IgD-negative memory B cell (primary cell): Measurements from ENCODE around the gene PCDHGA3. TPM values are rescaled to one million over a fixed set of nuclear protein-coding genes. Genes with fewer than 3 reads are reported as not detected.
A peak's percentile ranks its signal among the peaks of the same experiment; 100 is the strongest.
"Not testable (repeated sequence)": the region's sequence is repeated elsewhere in the genome, so short reads cannot be mapped to it uniquely, and the experiment has no call there.

Source experiments
- H3K27ac Mint-ChIP-seq, 3 donors: one replicate each; pipeline ENCODE4 v1.8.0; 2020 to 2022; ENCODE audit warnings: mild to moderate bottlenecking in 3 of 3, mixed read lengths in 3 of 3, moderate library complexity in 1 of 3
- H3K27me3 Mint-ChIP-seq: one replicate; pipeline ENCODE4 v1.8.0; 2021; ENCODE audit warnings: mixed read lengths
- H3K36me3 Mint-ChIP-seq: one replicate; pipeline ENCODE4 v1.8.0; 2020; ENCODE audit warnings: mild to moderate bottlenecking, mixed read lengths
- H3K4me1 Mint-ChIP-seq, 3 donors: one replicate each; pipeline ENCODE4 v1.8.0; 2020 to 2022; ENCODE audit warnings: mixed read lengths in 3 of 3, mild to moderate bottlenecking in 1 of 3
- H3K4me3 Mint-ChIP-seq, 4 donors: one replicate each; pipeline ENCODE4 v1.8.0; 2020 to 2022; ENCODE audit warnings: mild to moderate bottlenecking in 4 of 4, mixed read lengths in 4 of 4, moderate library complexity in 3 of 4
- H3K9me3 Mint-ChIP-seq, 3 donors: one replicate each; pipeline ENCODE4 v1.8.0; 2020 to 2021; ENCODE audit warnings: mixed read lengths in 3 of 3, mild to moderate bottlenecking in 1 of 3
- polyA plus RNA-seq: library from polyadenylated mRNA; unstranded; fragments of 300-500 nt; fragmentation: Illumina TruSeq; gene quantifications from one replicate; pipeline ENCODE4 v1.2.3, GENCODE V29; 2021

The PCDHGA3 gene
- polyA plus RNA-seq = 0.23 TPM

GRCh38 chr5:141343242-141343952 lies at the start of gene PCDHGA3:
Gene PCDHGA3 (plus strand): TSS chr5:141343829. CDS start chr5:141344034, 205 bp downstream.
- Mint-ChIP-seq H3K4me3 (peak within 1 kb of the TSS in 3 of 4 donors; percentile 5 to 88 (median 75)), H3K27ac (no peak within 1 kb of the TSS), H3K4me1 (peaks cover 0 to 2% (median 0%) of the 10 kb centered on the region in 3 donors), H3K9me3 (peaks cover 12 to 28% (median 27%) of the 10 kb centered on the region in 3 donors), H3K36me3 (peaks cover 3% of the 10 kb centered on the region), H3K27me3 (peaks cover 14% of the 10 kb centered on the region)

GRCh38 chr5:141298376-141298775 lies 45.3 kb upstream of the PCDHGA3 start:
- no peak overlapping the region for H3K27ac Mint-ChIP-seq
- peaks cover 27% of the 10 kb centered on the region for H3K36me3 Mint-ChIP-seq
- H3K4me1 Mint-ChIP-seq = peaks cover 0 to 5% (median 0%) of the 10 kb centered on the region in 3 donors

GRCh38 chr5:141303756-141304155 lies 39.9 kb upstream of the PCDHGA3 start, which contains the start of gene SLC25A2:
Gene SLC25A2 (minus strand): TSS chr5:141304049. CDS start chr5:141303865, 184 bp downstream.
- Mint-ChIP-seq H3K4me3 (peak within 1 kb of the TSS in 2 of 4 donors; percentile 12 to 41), H3K27me3 (no peaks in the 10 kb centered on the region), H3K4me1 (no peaks in the 10 kb centered on the region), H3K36me3 (peaks cover 28% of the 10 kb centered on the region), H3K9me3 (peaks cover 7 to 35% (median 27%) of the 10 kb centered on the region in 3 donors), H3K27ac (no peak within 1 kb of the TSS)

More at GRCh38 chr5:141298376-141298775, 45.3 kb upstream of the PCDHGA3 start:
- Mint-ChIP-seq H3K4me3 (no peak overlapping the region), H3K27me3 (no peaks in the 10 kb centered on the region), H3K9me3 (peaks cover 5 to 45% (median 30%) of the 10 kb centered on the region in 3 donors)

- Mint-ChIP-seq H3K4me3 (no peak overlapping the region), H3K27ac (peak overlapping the region in 1 of 3 donors; percentile 53), H3K9me3 (peaks cover 6 to 33% (median 33%) of the 10 kb centered on the region in 3 donors), H3K27me3 (no peaks in the 10 kb centered on the region), H3K36me3 (peaks cover 33% of the 10 kb centered on the region), H3K4me1 (peaks cover 0 to 1% (median 0%) of the 10 kb centered on the region in 3 donors)
Observed at GRCh38 chr5:141306630-141307029, 37.0 kb upstream of the PCDHGA3 start.

GRCh38 chr5:141313711-141314110 lies 29.9 kb upstream of the PCDHGA3 start:
- peaks cover 14 to 50% (median 44%) of the 10 kb centered on the region in 3 donors for H3K9me3 Mint-ChIP-seq

GRCh38 chr5:141316963-141317362 lies 26.7 kb upstream of the PCDHGA3 start:
- not testable (repeated sequence) for H3K27me3 Mint-ChIP-seq, H3K27ac Mint-ChIP-seq
- peak overlapping the region in 1 of 4 donors; percentile 17 for H3K4me3 Mint-ChIP-seq
- peaks cover 18 to 34% (median 28%) of the 10 kb centered on the region in 3 donors for H3K4me1 Mint-ChIP-seq
- H3K9me3 Mint-ChIP-seq = peaks cover 11 to 49% (median 48%) of the 10 kb centered on the region in 3 donors
- peaks cover 40% of the 10 kb centered on the region for H3K36me3 Mint-ChIP-seq

More at GRCh38 chr5:141313711-141314110, 29.9 kb upstream of the PCDHGA3 start:
- Mint-ChIP-seq H3K4me1 (peaks cover 9 to 17% (median 14%) of the 10 kb centered on the region in 3 donors), H3K36me3 (peaks cover 37% of the 10 kb centered on the region), H3K27me3 (no peaks in the 10 kb centered on the region), H3K27ac (no peak overlapping the region), H3K4me3 (no peak overlapping the region)

- Mint-ChIP-seq H3K27me3 (no peaks in the 10 kb centered on the region), H3K4me3 (peak overlapping the region; percentile 50 to 96 (median 92)), H3K36me3 (peaks cover 34% of the 10 kb centered on the region), H3K27ac (peak overlapping the region in 1 of 3 donors; percentile 21), H3K4me1 (peaks cover 18 to 31% (median 26%) of the 10 kb centered on the region in 3 donors), H3K9me3 (peaks cover 9 to 46% (median 37%) of the 10 kb centered on the region in 3 donors)
Observed at GRCh38 chr5:141319202-141319601, 24.4 kb upstream of the PCDHGA3 start.

GRCh38 chr5:141319699-141320098 lies 23.9 kb upstream of the PCDHGA3 start:
- Mint-ChIP-seq H3K4me1 (peaks cover 18 to 26% (median 26%) of the 10 kb centered on the region in 3 donors), H3K4me3 (peak overlapping the region; percentile 89 to 97 (median 96)), H3K27me3 (no peaks in the 10 kb centered on the region), H3K36me3 (peaks cover 32% of the 10 kb centered on the region), H3K27ac (peak overlapping the region; percentile 91 to 100 (median 97)), H3K9me3 (peaks cover 9 to 46% (median 34%) of the 10 kb centered on the region in 3 donors)

GRCh38 chr5:141320225-141321169 lies 23.1 kb upstream of the PCDHGA3 start, which contains the start of gene TAF7:
Gene TAF7 (minus strand): TSS chr5:141320784. CDS start chr5:141320044, 740 bp downstream.
- H3K4me3 Mint-ChIP-seq = peak within 1 kb of the TSS; percentile 89 to 97 (median 96)
- peaks cover 4 to 38% (median 26%) of the 10 kb centered on the region in 3 donors for H3K9me3 Mint-ChIP-seq
- peaks cover 14 to 24% (median 21%) of the 10 kb centered on the region in 3 donors for H3K4me1 Mint-ChIP-seq
- H3K27ac Mint-ChIP-seq = peak within 1 kb of the TSS; percentile 91 to 100 (median 97)
- no peaks in the 10 kb centered on the region for H3K27me3 Mint-ChIP-seq
- H3K36me3 Mint-ChIP-seq = peaks cover 28% of the 10 kb centered on the region

- H3K9me3 Mint-ChIP-seq = peaks cover 2 to 39% (median 22%) of the 10 kb centered on the region in 3 donors
- H3K4me3 Mint-ChIP-seq = peak overlapping the region in 1 of 4 donors; percentile 89
- H3K27me3 Mint-ChIP-seq = peaks cover 4% of the 10 kb centered on the region
Observed at GRCh38 chr5:141322261-141322660, 21.4 kb upstream of the PCDHGA3 start.

GRCh38 chr5:141326088-141326854 lies 17.4 kb upstream of the PCDHGA3 start:
- H3K27ac Mint-ChIP-seq = peak overlapping the region; percentile 35 to 68 (median 63)
- peaks cover 36% of the 10 kb centered on the region for H3K27me3 Mint-ChIP-seq
- H3K4me1 Mint-ChIP-seq = peaks cover 3 to 8% (median 4%) of the 10 kb centered on the region in 3 donors
- peak overlapping the region; percentile 90 to 97 (median 93) for H3K4me3 Mint-ChIP-seq
- H3K36me3 Mint-ChIP-seq = peaks cover 2% of the 10 kb centered on the region
- H3K9me3 Mint-ChIP-seq = peaks cover 0 to 27% (median 5%) of the 10 kb centered on the region in 3 donors

More at GRCh38 chr5:141322261-141322660, 21.4 kb upstream of the PCDHGA3 start:
- peaks cover 15 to 27% (median 26%) of the 10 kb centered on the region in 3 donors for H3K4me1 Mint-ChIP-seq
- H3K27ac Mint-ChIP-seq = peak overlapping the region in 2 of 3 donors; percentile 31 to 91
- H3K36me3 Mint-ChIP-seq = peaks cover 19% of the 10 kb centered on the region

GRCh38 chr5:141328231-141328630 lies 15.4 kb upstream of the PCDHGA3 start:
- no peaks in the 10 kb centered on the region for H3K36me3 Mint-ChIP-seq
- H3K9me3 Mint-ChIP-seq = peaks cover 3 to 24% (median 6%) of the 10 kb centered on the region in 3 donors
- no peak overlapping the region for H3K27ac Mint-ChIP-seq
- peaks cover 3 to 8% (median 4%) of the 10 kb centered on the region in 3 donors for H3K4me1 Mint-ChIP-seq
- no peak overlapping the region for H3K4me3 Mint-ChIP-seq
- peaks cover 45% of the 10 kb centered on the region for H3K27me3 Mint-ChIP-seq

GRCh38 chr5:141330299-141331080 lies 13.1 kb upstream of the PCDHGA3 start, which contains the start of gene PCDHGA1:
Gene PCDHGA1 (plus strand): TSS chr5:141330514.
- peaks cover 55% of the 10 kb centered on the region for H3K27me3 Mint-ChIP-seq
- H3K4me3 Mint-ChIP-seq = peak within 1 kb of the TSS in 3 of 4 donors; percentile 32 to 79 (median 51)
- no peaks in the 10 kb centered on the region for H3K36me3 Mint-ChIP-seq
- peaks cover 9 to 34% (median 9%) of the 10 kb centered on the region in 3 donors for H3K9me3 Mint-ChIP-seq
- H3K4me1 Mint-ChIP-seq = peaks cover 3 to 10% (median 9%) of the 10 kb centered on the region in 3 donors
- H3K27ac Mint-ChIP-seq = peak within 1 kb of the TSS in 1 of 3 donors; percentile 73
